HG02852 (cell line): ENCODE data around the gene VTCN1.

Source experiments
- ATAC-seq: cut with Tn5 transposase; IDR thresholded peaks from one replicate; pipeline ENCODE4 v1.9.1; 2021; ENCODE audit warnings: mild to moderate bottlenecking, moderate library complexity; ENCODE audit not compliant: unreplicated experiment

Gene VTCN1

GRCh38 chr1:117210386-117210785 lies 341 bp downstream of the VTCN1 start:
- no peak for ATAC-seq

GRCh38 chr1:117209094-117209493 lies 1.6 kb downstream of the VTCN1 start:
- no peak for ATAC-seq

GRCh38 chr1:117208580-117208979 lies 2.1 kb downstream of the VTCN1 start:
- no peak for ATAC-seq

- no peak for ATAC-seq
Observed at GRCh38 chr1:117205368-117205767, 5.4 kb downstream of the VTCN1 start.

DNA sequence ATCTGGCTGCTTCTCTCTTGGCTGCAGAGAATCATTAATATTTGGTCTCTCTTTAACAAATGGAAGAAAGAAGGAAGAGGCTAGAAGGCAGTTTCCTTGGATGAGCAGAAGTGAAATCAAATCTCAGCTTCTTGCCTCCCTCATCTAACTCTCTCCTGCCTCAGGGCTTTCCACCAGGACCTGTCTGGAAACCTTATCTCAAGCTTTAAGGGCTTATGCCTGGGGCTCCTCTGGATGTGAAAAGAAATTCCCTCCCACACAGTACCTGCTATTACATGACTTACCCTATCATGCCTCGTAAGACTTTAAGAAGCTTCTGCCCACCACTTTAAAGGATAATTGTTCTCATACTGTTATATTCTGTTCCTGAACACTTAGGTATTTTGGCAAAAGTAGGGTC lies 8.9 kb downstream of the VTCN1 start:
- no peak for ATAC-seq

- ATAC-seq, result no peak
Observed at GRCh38 chr1:117198097-117198496, 12.6 kb downstream of the VTCN1 start.

DNA sequence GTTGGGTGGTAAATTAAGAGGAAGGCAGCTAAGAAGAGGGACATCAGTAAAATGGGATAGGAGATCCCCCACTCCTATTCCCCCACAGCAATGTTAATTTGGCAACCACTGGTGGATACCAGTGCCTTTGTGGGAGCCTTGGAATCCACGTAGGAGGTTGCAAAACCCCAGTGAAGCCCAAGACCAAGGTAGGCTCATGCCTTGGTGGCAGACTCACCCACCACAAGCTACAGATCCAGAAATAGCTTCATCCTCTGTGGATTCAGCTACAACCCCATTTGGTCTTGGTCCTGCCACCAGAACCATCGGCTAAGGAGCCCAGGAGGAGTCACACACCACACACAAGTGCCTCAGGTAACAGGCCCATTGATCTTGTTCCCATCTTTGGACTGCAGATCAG lies 21.0 kb downstream of the VTCN1 start:
- ATAC-seq, result no peak

GRCh38 chr1:117188816-117189437 lies 21.8 kb downstream of the VTCN1 start:
- ATAC-seq, result no peak

DNA sequence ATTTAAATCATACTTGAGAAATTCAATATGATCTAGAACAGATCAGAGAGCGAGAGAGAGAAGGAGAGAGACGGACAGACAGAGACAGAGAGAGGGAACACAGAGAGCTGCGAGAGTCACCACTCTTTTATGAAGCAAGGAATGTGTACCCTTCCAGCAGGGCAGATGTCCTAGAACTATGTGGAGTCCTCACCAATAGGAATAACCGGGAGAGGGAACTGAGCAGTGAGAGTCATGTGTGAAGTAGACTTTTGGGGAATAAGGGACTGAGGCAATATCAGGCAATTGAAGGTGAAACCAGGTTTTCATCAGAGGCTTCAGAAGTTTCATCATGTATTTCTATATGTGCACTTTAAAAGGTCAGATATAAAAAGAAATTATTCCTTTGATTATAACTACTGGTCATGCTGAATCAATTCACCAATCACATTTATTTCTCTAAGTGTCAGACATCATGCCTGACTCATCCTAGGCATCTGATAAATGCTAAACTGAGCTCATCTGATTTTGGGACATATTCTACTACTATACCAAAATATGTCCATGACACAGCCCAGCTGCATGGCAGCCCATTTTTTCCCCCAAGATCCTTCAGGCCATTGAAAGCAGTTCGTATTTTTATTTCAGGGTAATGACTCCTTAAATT lies 22.4 kb downstream of the VTCN1 start:
- ATAC-seq, result no peak

DNA sequence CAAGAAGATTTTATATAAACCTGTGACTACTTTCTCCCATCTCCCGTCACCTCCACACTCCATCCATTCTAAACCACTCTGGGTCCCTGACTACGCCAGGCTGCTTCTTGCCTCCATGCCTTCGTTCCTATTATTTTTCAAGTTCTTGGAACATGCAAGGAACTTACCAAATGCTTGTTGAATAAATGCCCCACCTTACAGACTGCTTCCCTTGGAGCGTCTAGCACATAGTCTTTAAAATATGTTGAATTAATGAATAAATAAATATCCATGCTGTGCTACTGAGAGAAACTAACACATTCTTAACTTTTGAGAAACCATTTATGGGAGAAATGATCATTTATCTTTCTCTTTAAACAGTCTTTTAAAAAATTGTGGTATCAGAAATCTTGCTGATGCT lies 27.6 kb downstream of the VTCN1 start:
- no peak for ATAC-seq

- ATAC-seq, result no peak
Observed at GRCh38 chr1:117182319-117182718, 28.4 kb downstream of the VTCN1 start.

- ATAC-seq, result no peak
Observed at GRCh38 chr1:117181630-117182041, 29.1 kb downstream of the VTCN1 start.

DNA sequence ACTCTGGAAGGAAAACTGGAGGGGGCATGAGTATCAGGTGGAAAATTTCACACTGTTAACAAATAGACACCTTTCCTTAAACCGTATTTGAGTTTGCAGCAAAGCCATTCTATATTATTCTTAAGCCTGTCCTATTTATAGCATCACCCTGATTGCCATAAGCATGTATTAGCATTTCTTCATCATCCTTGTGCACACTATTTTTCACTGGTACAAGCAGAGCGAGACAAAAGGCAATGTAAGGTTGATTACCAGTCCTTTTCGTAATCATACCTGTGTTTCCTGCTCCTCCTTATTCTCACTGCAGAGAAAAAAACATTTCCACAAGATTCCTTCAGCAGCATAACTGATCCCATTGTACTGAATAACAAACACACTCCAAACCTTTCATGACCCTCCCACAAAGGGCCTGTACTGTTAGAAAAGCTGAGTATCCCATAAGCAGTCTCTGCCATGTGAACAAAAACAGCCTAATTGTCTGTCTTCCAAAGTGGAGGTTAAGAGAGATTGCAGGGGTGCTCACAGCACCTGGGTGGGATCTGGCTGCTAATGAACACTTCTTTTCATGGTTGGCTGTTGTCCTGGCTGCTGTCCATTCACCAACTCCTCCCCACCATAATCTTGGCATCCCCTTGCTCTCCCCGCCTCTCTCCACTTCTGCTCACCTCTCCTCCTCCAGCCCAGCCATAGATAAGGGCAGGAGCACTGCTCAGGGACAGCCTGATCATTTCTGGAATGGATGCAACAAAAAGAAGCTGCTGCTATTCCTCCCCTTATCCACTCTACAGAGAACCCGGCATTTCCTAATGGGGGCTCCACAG lies 30.4 kb downstream of the VTCN1 start:
- no peak for ATAC-seq

DNA sequence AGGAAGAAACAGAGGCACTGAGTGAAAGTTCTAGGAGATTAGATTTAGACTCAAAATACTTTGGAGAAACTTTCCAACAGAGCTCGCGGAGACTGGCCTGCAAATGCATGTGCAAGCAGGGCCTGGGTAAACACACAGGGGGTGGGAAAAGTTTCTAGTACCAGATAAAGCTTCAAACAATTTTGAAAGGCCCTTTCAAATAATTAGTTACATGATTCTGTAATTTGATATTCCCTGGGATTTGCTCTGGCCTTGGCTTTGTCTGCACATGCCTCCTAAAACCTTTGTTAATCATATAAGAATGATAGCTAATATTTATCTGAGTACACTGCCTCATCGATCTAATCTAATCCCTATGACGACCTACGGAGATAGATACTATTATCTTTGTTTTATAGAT lies 31.3 kb downstream of the VTCN1 start:
- ATAC-seq, result no peak

DNA sequence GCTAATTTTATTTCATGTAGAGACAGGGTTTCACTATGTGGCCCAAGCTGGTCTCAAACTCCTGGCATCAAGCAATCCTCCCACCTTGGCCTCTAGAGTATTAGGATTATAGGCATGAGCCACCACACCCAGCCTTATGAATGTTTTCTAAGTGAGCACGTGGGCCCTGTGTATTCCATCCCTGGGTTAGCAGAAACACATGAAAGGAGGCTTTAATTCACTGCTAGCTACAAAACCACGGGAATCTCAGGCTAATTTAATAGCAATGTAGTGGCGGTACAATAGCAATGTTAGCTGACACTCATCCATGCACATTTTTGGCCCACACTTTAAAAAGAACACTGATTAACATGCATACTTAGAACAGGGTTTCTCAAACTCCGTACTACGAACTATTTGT lies 32.0 kb downstream of the VTCN1 start:
- ATAC-seq, result no peak

DNA sequence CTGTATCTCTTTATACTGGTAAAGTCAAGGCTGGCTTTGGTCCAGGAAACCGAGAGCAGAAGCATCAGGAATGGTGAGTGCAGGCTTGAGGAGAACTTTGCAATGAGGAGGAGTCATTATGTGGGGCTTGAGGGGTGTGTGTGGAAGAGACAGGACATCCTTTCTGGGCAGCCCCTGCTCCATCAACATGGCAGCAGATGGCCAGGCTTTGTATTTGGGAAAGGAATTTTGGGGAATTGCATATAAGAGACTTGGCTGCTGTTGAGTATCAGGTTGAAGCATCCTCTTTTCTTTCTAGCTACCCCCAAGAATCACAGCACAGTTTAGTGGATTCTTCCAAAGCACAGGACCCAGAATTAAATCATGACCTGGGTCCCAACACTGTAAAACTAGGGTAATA lies 33.4 kb downstream of the VTCN1 start:
- ATAC-seq, result no peak

GRCh38 chr1:117176579-117176978 lies 34.1 kb downstream of the VTCN1 start:
- no peak for ATAC-seq

DNA sequence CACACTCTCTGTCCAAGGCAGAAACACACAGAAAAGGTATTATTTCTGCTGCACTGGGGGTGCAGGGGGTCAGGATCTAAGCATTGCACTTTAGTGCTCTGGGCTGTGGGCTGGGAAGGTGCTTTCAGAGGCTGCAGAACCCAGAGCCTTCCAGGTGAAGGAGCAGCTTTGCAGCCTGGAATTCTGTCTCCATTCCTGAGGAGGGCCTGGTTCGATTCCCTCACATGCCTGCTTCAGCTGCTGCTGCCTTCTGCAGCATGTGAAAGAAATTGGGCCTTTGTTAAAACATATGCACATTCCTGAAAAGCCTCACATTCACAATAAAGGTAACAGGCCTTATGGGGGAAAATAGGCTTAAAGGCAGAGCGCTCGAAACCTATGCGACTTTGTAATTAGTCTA lies 35.9 kb downstream of the VTCN1 start:
- ATAC-seq, result no peak

GRCh38 chr1:117173691-117174090 lies 37.0 kb downstream of the VTCN1 start:
- ATAC-seq, result no peak

DNA sequence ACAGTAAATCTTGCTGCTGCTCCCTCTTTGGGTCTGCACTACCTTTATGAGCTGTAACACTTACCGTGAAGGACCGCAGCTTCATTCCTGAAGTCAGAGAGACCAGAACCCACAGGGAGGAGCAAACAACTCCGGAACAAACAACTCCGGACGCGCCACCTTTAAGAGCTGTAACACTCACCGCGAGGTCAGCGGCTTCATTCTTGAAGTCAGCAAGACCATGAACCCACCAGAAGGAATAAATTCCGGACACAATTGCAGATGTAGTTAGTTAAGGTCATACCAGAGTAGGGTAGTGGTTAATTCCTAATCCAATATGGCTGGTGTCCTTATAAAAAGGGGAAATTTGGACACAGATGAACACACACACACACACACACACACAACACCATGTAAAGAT lies 37.7 kb downstream of the VTCN1 start:
- ATAC-seq, result no peak

DNA sequence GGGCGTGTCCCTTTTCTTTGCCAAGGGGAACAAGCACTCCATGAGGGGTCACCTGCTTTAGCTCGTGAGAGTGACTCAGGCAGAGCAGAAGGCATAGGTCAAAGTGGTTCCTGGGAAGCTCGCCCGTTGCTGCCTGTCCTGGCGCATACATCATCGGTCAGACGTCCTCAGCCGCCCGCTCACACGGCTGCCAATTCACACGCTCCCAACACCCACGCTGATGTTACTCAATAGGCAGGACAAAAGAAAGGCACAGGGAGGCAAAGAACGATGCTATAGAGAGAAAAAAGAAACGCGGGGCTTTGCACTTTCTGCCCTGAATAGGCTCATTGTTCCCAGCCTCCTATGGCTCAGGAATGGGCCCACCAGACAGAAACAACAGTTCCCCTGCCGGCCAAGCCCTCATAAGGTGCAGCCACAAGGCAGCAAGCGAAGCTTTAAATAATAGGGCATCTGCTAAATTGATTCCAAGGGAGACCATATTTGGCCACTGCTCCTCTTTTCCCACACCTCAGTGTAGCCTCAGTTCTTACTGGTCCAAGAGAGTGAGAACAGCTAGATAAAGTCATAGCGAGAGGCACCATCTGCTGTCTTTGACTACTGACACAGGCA lies 38.7 kb downstream of the VTCN1 start:
- no peak for ATAC-seq
